H1 (cell line): ENCODE data around the gene MNAT1. TPM values are rescaled to one million over a fixed set of nuclear protein-coding genes. Genes with fewer than 3 reads are reported as not detected.
"Not testable (repeated sequence)": the region's sequence is repeated elsewhere in the genome, so short reads cannot be mapped to it uniquely, and the experiment has no call there.

Experiments used
- CTCF ChIA-PET: fragments of 300-600 bp; sonication (Branson Sonifier 250); formaldehyde crosslinking; loops from one replicate; lab custom pipeline; 2021; ENCODE audit not compliant: partially characterized antibody; lab: Charles Lee
- POLR2A ChIA-PET: fragments of 300-600 bp; sonication (Branson Sonifier 250); formaldehyde crosslinking; loops from one replicate; lab custom pipeline; 2021; ENCODE audit warnings: inconsistent platforms; ENCODE audit not compliant: partially characterized antibody; lab: Charles Lee
- DNase-seq, 2 experiments: peaks; one replicate each; pipeline versions ENCODE4 v3.0.0 to v3.0.0-alpha.2; 2010 to 2022; ENCODE audit warnings: low spot score in 2 of 2, low read depth in 1 of 2, mixed read lengths in 1 of 2
- FAIRE-seq: peaks from 2 replicates; lab custom pipeline; 2011; peaks lifted over from hg19 to GRCh38; lab: Jason Lieb, UNC
- H2AFZ ChIP-seq: 2 replicates; pipeline ENCODE4 v1.8.1; 2012; ENCODE audit warnings: low read length, inconsistent platforms
- H2AK5ac ChIP-seq: 2 replicates; pipeline ENCODE4 v1.6.1; 2013; ENCODE audit warnings: low read depth, low read length
- H2BK120ac ChIP-seq: replicated peaks from 2 replicates; pipeline ENCODE3; 2013; ENCODE audit warnings: low read depth, low read length, inconsistent platforms
- H2BK12ac ChIP-seq: 2 replicates; pipeline ENCODE4 v1.6.1; 2013; ENCODE audit warnings: low read depth, low read length
- H2BK15ac ChIP-seq: 2 replicates; pipeline ENCODE4 v1.6.1; 2013; ENCODE audit warnings: low read length
- H2BK20ac ChIP-seq: 2 replicates; pipeline ENCODE4 v1.6.1; 2013; ENCODE audit warnings: low read length
- H2BK5ac ChIP-seq: 2 replicates; pipeline ENCODE4 v1.6.1; 2013; ENCODE audit warnings: low read depth, low read length
- H3K14ac ChIP-seq: 2 replicates; pipeline ENCODE4 v1.6.1; 2013; ENCODE audit warnings: inconsistent platforms; ENCODE audit not compliant: insufficient read length
- H3K18ac ChIP-seq: 2 replicates; pipeline ENCODE4 v1.6.1; 2013; ENCODE audit warnings: low read length; ENCODE audit errors: extremely low read depth
- H3K23ac ChIP-seq: 2 replicates; pipeline ENCODE4 v1.6.1; 2013; ENCODE audit warnings: inconsistent platforms; ENCODE audit not compliant: insufficient read length
- H3K23me2 ChIP-seq: 2 replicates; pipeline ENCODE4 v1.6.1; 2013; ENCODE audit warnings: low read depth, low read length
- H3K27ac ChIP-seq: 2 replicates; pipeline ENCODE4 v1.6.1; 2011; ENCODE audit warnings: low read depth, low read length, inconsistent platforms
- H3K27me3 ChIP-seq, 4 experiments: replicated peaks in 1 of 4; 1 replicate in 1 of 4; 2 replicates in 3 of 4; pipeline versions ENCODE4 v1.6.1 to v1.8.1; 2011 to 2013; ENCODE audit warnings: low read length in 3 of 4, mild to moderate bottlenecking in 3 of 4, inconsistent platforms in 2 of 4, mixed read lengths in 2 of 4, moderate library complexity in 1 of 4; ENCODE audit not compliant: control insufficient read depth in 3 of 4, insufficient read depth in 3 of 4; ENCODE audit errors: extremely low read depth in 1 of 4
- H3K36me3 ChIP-seq, 4 experiments: 2 replicates each; pipeline versions ENCODE4 v1.6.1 to v1.8.1; 2011 to 2013; ENCODE audit warnings: mild to moderate bottlenecking in 4 of 4, low read length in 3 of 4, moderate library complexity in 2 of 4, control low read depth in 1 of 4, inconsistent platforms in 1 of 4; ENCODE audit not compliant: insufficient read depth in 4 of 4, control insufficient read depth in 2 of 4
- H3K4ac ChIP-seq: replicated peaks from 2 replicates; pipeline ENCODE3; 2013; ENCODE audit warnings: low read length, low read depth, mixed read lengths, inconsistent platforms; ENCODE audit not compliant: insufficient read length
- H3K4me1 ChIP-seq, 4 experiments: replicated peaks in 1 of 4; 1 replicate in 1 of 4; 2 replicates in 3 of 4; pipeline versions ENCODE4 v1.6.1 to v1.8.1; 2011 to 2013; ENCODE audit warnings: low read length in 3 of 4, inconsistent platforms in 2 of 4, mixed read lengths in 1 of 4; ENCODE audit not compliant: insufficient read depth in 4 of 4, control insufficient read depth in 3 of 4
- H3K4me2 ChIP-seq, 2 experiments: 2 replicates each; pipeline versions ENCODE4 v1.6.1 to v1.8.1; 2011 to 2013; ENCODE audit warnings: low read depth in 2 of 2, low read length in 2 of 2, control low read depth in 1 of 2, inconsistent platforms in 1 of 2, mild to moderate bottlenecking in 1 of 2; ENCODE audit not compliant: insufficient read depth in 1 of 2
- H3K4me3 ChIP-seq, 4 experiments: fragments of 200-600, 300-600 bp in 1 of 4; sonication (generic), shearing (Covaris generic), sonication (Bioruptor Twin) in 1 of 4; 2 replicates each; pipeline versions ENCODE4 v1.5.1 to v1.8.1; 2011 to 2016; ENCODE audit warnings: low read length in 4 of 4, low read depth in 3 of 4, control low read depth in 2 of 4, inconsistent platforms in 2 of 4, mild to moderate bottlenecking in 2 of 4, mixed read lengths in 1 of 4, moderate library complexity in 1 of 4; ENCODE audit not compliant: insufficient read depth in 2 of 4; ENCODE audit errors: extremely low read depth in 1 of 4
- H3K56ac ChIP-seq: replicated peaks from 2 replicates; pipeline ENCODE3; 2013; ENCODE audit warnings: low read depth, mild to moderate bottlenecking, mixed read lengths, low read length, inconsistent platforms; ENCODE audit not compliant: insufficient read length
- H3K79me1 ChIP-seq: 2 replicates; pipeline ENCODE4 v1.6.1; 2013; ENCODE audit warnings: low read depth, low read length, control low read depth
- H3K79me2 ChIP-seq, 2 experiments: 2 replicates each; pipeline versions ENCODE4 v1.6.1 to v1.8.1; 2012 to 2013; ENCODE audit warnings: low read length in 2 of 2, mild to moderate bottlenecking in 2 of 2, inconsistent platforms in 1 of 2; ENCODE audit not compliant: insufficient read depth in 2 of 2, control insufficient read depth in 1 of 2
- H3K9ac ChIP-seq, 4 experiments: replicated peaks in 1 of 4; 1 replicate in 1 of 4; 2 replicates in 3 of 4; pipeline versions ENCODE4 v1.6.1 to v1.8.1; 2011 to 2013; ENCODE audit warnings: low read depth in 3 of 4, low read length in 3 of 4, control low read depth in 2 of 4, mild to moderate bottlenecking in 2 of 4, moderate library complexity in 2 of 4, inconsistent platforms in 1 of 4; ENCODE audit errors: extremely low read depth in 1 of 4
- H3K9me3 ChIP-seq, 2 experiments: 2 replicates each; pipeline versions ENCODE4 v1.6.1 to v1.8.1; 2012 to 2013; ENCODE audit warnings: mild to moderate bottlenecking in 2 of 2, moderate library complexity in 2 of 2, control low read depth in 1 of 2, inconsistent platforms in 1 of 2, low read depth in 1 of 2, low read length in 1 of 2, mixed read lengths in 1 of 2; ENCODE audit not compliant: insufficient read depth in 2 of 2
- H4K20me1 ChIP-seq, 2 experiments: replicated peaks in 1 of 2; 2 replicates each; pipeline versions ENCODE3 to v1.8.1; 2011 to 2013; ENCODE audit warnings: inconsistent platforms in 2 of 2, low read length in 2 of 2, mild to moderate bottlenecking in 1 of 2; ENCODE audit not compliant: insufficient read depth in 2 of 2, control insufficient read depth in 1 of 2
- H4K5ac ChIP-seq: 2 replicates; pipeline ENCODE4 v1.6.1; 2013; ENCODE audit warnings: low read length, low read depth, mixed read lengths, inconsistent platforms; ENCODE audit not compliant: insufficient read length
- H4K8ac ChIP-seq: 2 replicates; pipeline ENCODE4 v1.8.0; 2013; ENCODE audit warnings: mild to moderate bottlenecking, moderate library complexity, low read length, inconsistent platforms; ENCODE audit not compliant: insufficient read depth; ENCODE audit errors: extremely low read depth
- H4K91ac ChIP-seq: replicated peaks from 2 replicates; pipeline ENCODE3; 2013; ENCODE audit warnings: low read length, mixed read lengths, inconsistent platforms; ENCODE audit not compliant: insufficient read length
- WGBS, 2 experiments: shearing (Covaris generic) in 1 of 2; methylation state at CpG; one replicate each; pipeline versions ENCODE4 v1.1.6 to v1.1.7; 2013 to 2015; ENCODE audit warnings: low lambda C conversion rate in 2 of 2, mixed read lengths in 2 of 2, inconsistent platforms in 1 of 2, low coverage in 1 of 2, missing lambda C conversion rate in 1 of 2; ENCODE audit not compliant: insufficient replicate concordance in 2 of 2, insufficient coverage in 1 of 2, insufficient read length in 1 of 2; ENCODE audit errors: extremely low coverage in 1 of 2, missing lambda C conversion rate in 1 of 2; 5-methylcytosine and 5-hydroxymethylcytosine counted together
- polyA plus RNA-seq, 7 experiments: library from polyadenylated mRNA; depleted of rRNA in 3 of 7; stranded (reverse) in 5 of 7; unstranded in 2 of 7; fragments of >200 nt in 5 of 7; fragments of 200-250 nt in 2 of 7; gene quantifications; 1 replicate in 5 of 7; 2 replicates in 1 of 7; 4 replicates in 1 of 7; pipeline versions ENCODE4 v1.2.1 to v1.2.3, GENCODE V29; 2011 to 2013; ENCODE audit warnings: missing spikeins in 2 of 7, mixed read lengths in 2 of 7
- total RNA-seq: library from RNA; stranded (reverse); fragmentation: NEBNext Ultra II Directional; extraction: Animal tissue kit (Norgen Biotek cat#: 25700); gene quantifications from 2 replicates; pipeline ENCODE4 v1.2.1, GENCODE V29; 2021

MNAT1 gene
- total and polyA plus RNA-seq, 2 of the 8 experiments (the other 6 are each of a cell fraction or from before 2014, with no cell fraction given): 34.7 to 52.1 TPM

GRCh38 chr14:60890636-60891035 lies 156.1 kb downstream of the MNAT1 start:
- H3K56ac ChIP-seq, POLR2A ChIA-PET, H3K18ac ChIP-seq, H3K36me3 ChIP-seq, H3K9me3 ChIP-seq, H4K20me1 ChIP-seq, H3K4me1 ChIP-seq, H4K8ac ChIP-seq, H2BK5ac ChIP-seq, H3K27me3 ChIP-seq, H3K4me3 ChIP-seq, H3K14ac ChIP-seq, H3K23me2 ChIP-seq, H3K23ac ChIP-seq, H3K27ac ChIP-seq, H2BK12ac ChIP-seq, CTCF ChIA-PET, H3K79me1 ChIP-seq, FAIRE-seq, H2BK20ac ChIP-seq, H2BK15ac ChIP-seq, H3K79me2 ChIP-seq, H3K9ac ChIP-seq, DNase-seq, H3K4me2 ChIP-seq, H4K91ac ChIP-seq, H2BK120ac ChIP-seq, H3K4ac ChIP-seq, H2AK5ac ChIP-seq, H4K5ac ChIP-seq, H2AFZ ChIP-seq: not testable (repeated sequence)
- 93% methylated on average over 3 of the region's 3 CpGs; no CpG with 5 or more reads in 1 of the 2 experiments for WGBS, 2 experiments
